Aorta (tissue), 5 donors: ENCODE data around the gene GJB1. TPM values are rescaled to one million over a fixed set of nuclear protein-coding genes. Genes with fewer than 3 reads are reported as not detected.
A peak's percentile ranks its signal among the peaks of the same experiment; 100 is the strongest.

ENCODE experiments used
- ATAC-seq: fragments of 200-7000 bp; cut with Tn5 transposase; one replicate; pipeline ENCODE4 v1.9.1; 2022; ENCODE audit warnings: moderate library complexity; ENCODE audit not compliant: low FRiP score
- DNase-seq, 2 donors: peaks; one replicate each; pipeline ENCODE4 v3.0.0-alpha.2; 2020
- H3K27ac ChIP-seq, 2 donors: one replicate each; pipeline ENCODE4 v1.5.1; 2013; ENCODE audit warnings: low read length in 2 of 2, mild to moderate bottlenecking in 2 of 2, moderate library complexity in 2 of 2, control low read depth in 1 of 2, inconsistent platforms in 1 of 2, low read depth in 1 of 2
- H3K27me3 ChIP-seq, 2 donors: one replicate each; pipeline ENCODE4 v1.6.1; 2013; ENCODE audit warnings: control low read depth in 1 of 2, low read length in 1 of 2, mild to moderate bottlenecking in 1 of 2, moderate library complexity in 1 of 2; ENCODE audit not compliant: insufficient read depth in 2 of 2, control insufficient read depth in 1 of 2
- H3K36me3 ChIP-seq, 2 donors: one replicate each; pipeline ENCODE4 v1.6.1; 2013; ENCODE audit warnings: control low read depth in 1 of 2, low read length in 1 of 2, mild to moderate bottlenecking in 1 of 2; ENCODE audit not compliant: insufficient read depth in 2 of 2, control insufficient read depth in 1 of 2
- H3K4me1 ChIP-seq, 2 donors: one replicate each; pipeline ENCODE4 v1.6.1; 2013; ENCODE audit warnings: low read length in 2 of 2, control low read depth in 1 of 2, mild to moderate bottlenecking in 1 of 2, moderate library complexity in 1 of 2; ENCODE audit not compliant: insufficient read depth in 2 of 2, control insufficient read depth in 1 of 2
- H3K4me3 ChIP-seq, 2 donors: one replicate each; pipeline ENCODE4 v1.5.1; 2013; ENCODE audit warnings: low read length in 2 of 2, control low read depth in 1 of 2, mild to moderate bottlenecking in 1 of 2
- H3K9me3 ChIP-seq: one replicate; pipeline ENCODE4 v1.6.1; 2013; ENCODE audit warnings: mild to moderate bottlenecking, low read length; ENCODE audit not compliant: control insufficient read depth
- WGBS, 2 donors: extraction: QIAGEN DNeasy Blood & Tissue Kit; methylation state at CpG; one replicate each; pipeline ENCODE4 v1.1.7; 2013; 5-methylcytosine and 5-hydroxymethylcytosine counted together
- intact Hi-C, 2 donors: fragments of 100-400 bp; cut with DNase I; formaldehyde crosslinking; loops; one replicate each; pipeline versions ENCODE4 v1.14.2 to v1.15.0; 2022
- polyA plus RNA-seq, 2 donors: library from polyadenylated mRNA; stranded (reverse); fragments of 200-250 nt; gene quantifications; one replicate each; pipeline ENCODE4 v1.2.3, GENCODE V29; 2013
- total RNA-seq, 2 donors: library from RNA; stranded (reverse); fragmentation: NEBNext Ultra II Directional; extraction: Animal tissue kit (Norgen Biotek cat#: 25700); gene quantifications; one replicate each; pipeline ENCODE4 v1.2.1, GENCODE V29; 2021
- donor health status: healthy with polysubstance abuse.
- donor health status: Bipolar disorder and iron deficiency.
- donor health status: DM: no; HTN: no; CAD: no.
- donor health status: DM: no; HTN: no; CAD: no.
- donor health status: DM: yes; HTN: yes; CAD: no.

Gene GJB1
- total and polyA plus RNA-seq, 4 donors = 2.0 TPM; not detected in 3

GRCh38 chrX:71181910-71182799, 40.9 kb upstream of the GJB1 start:
- peak overlapping the region in 1 of 2 donors; percentile 86 for H3K27ac ChIP-seq
- no peaks in the 10 kb centered on the region for H3K27me3 ChIP-seq
- H3K4me3 ChIP-seq = peak overlapping the region; percentile 21 to 69
- ATAC-seq (peak; percentile 92), DNase-seq (peak; percentile 90)
- H3K4me1 ChIP-seq = no peaks in the 10 kb centered on the region
- 1 to 28% methylated on average over 42 of the region's 42 CpGs for WGBS, 2 donors
- intact Hi-C loops = loop anchor here in 1 of 2 donors (5.0 to 10.0 kb wide), 2 partner anchors 183 to 210 kb away; partner anchors contain the start of gene TAF1
- no peaks in the 10 kb centered on the region for H3K36me3 ChIP-seq
- no peaks in the 10 kb centered on the region for H3K9me3 ChIP-seq

GRCh38 chrX:71182871-71183270, 40.2 kb upstream of the GJB1 start:
- no peaks in the 10 kb centered on the region for H3K4me1 ChIP-seq
- 23 to 24% methylated on average over 2 of the region's 2 CpGs for WGBS, 2 donors
- ATAC-seq (no peak), DNase-seq (no peak)
- peak overlapping the region in 1 of 2 donors; percentile 18 for H3K4me3 ChIP-seq
- no peaks in the 10 kb centered on the region for H3K27me3 ChIP-seq
- no peaks in the 10 kb centered on the region for H3K36me3 ChIP-seq
- H3K9me3 ChIP-seq = no peaks in the 10 kb centered on the region
- no peak overlapping the region for H3K27ac ChIP-seq
- intact Hi-C loops = loop anchor here in 1 of 2 donors (5.0 to 10.0 kb wide), 2 partner anchors 182 to 211 kb away; partner anchors contain the start of gene TAF1

GRCh38 chrX:71183341-71183740, 39.7 kb upstream of the GJB1 start:
- Histone ChIP-seq H3K9me3 (no peaks in the 10 kb centered on the region), H3K36me3 (no peaks in the 10 kb centered on the region), H3K27ac (no peak overlapping the region), H3K4me3 (no peak overlapping the region), H3K4me1 (no peaks in the 10 kb centered on the region), H3K27me3 (no peaks in the 10 kb centered on the region)
- intact Hi-C loops = loop anchor here in 1 of 2 donors (5.0 to 10.0 kb wide), 2 partner anchors 181 to 211 kb away; partner anchors contain the start of gene TAF1
- DNase-seq = no peak
- WGBS, 2 donors = 35 to 53% methylated on average over 6 of the region's 6 CpGs
- ATAC-seq = no peak

GRCh38 chrX:71184092-71184491, 38.9 kb upstream of the GJB1 start:
- H3K4me1 ChIP-seq = no peaks in the 10 kb centered on the region
- H3K36me3 ChIP-seq = no peaks in the 10 kb centered on the region
- intact Hi-C loops = loop anchor here in 1 of 2 donors (5.0 to 10.0 kb wide), 2 partner anchors 181 to 212 kb away; partner anchors contain the start of gene TAF1
- H3K27ac ChIP-seq = no peak overlapping the region
- DNase-seq (no peak), ATAC-seq (no peak)
- 35 to 48% methylated on average over 5 of the region's 5 CpGs for WGBS, 2 donors
- H3K27me3 ChIP-seq = no peaks in the 10 kb centered on the region
- H3K9me3 ChIP-seq = no peaks in the 10 kb centered on the region
- no peak overlapping the region for H3K4me3 ChIP-seq

GRCh38 chrX:71184803-71185495, 38.1 kb upstream of the GJB1 start:
- Histone ChIP-seq H3K4me1 (no peaks in the 10 kb centered on the region), H3K27me3 (no peaks in the 10 kb centered on the region), H3K36me3 (no peaks in the 10 kb centered on the region), H3K27ac (no peak overlapping the region), H3K4me3 (no peak overlapping the region), H3K9me3 (no peaks in the 10 kb centered on the region)
- 78 to 90% methylated on average over 4 of the region's 4 CpGs for WGBS, 2 donors
- intact Hi-C loops = loop anchor here in 1 of 2 donors (5.0 to 10.0 kb wide), 2 partner anchors 180 to 213 kb away; partner anchors contain the start of gene TAF1
- DNase-seq (no peak), ATAC-seq (no peak)

- H3K27ac ChIP-seq = no peak overlapping the region
- H3K27me3 ChIP-seq = no peaks in the 10 kb centered on the region
- ATAC-seq (no peak), DNase-seq (no peak)
- intact Hi-C loops = no loop called here
- no peaks in the 10 kb centered on the region for H3K4me1 ChIP-seq
- no peak overlapping the region for H3K4me3 ChIP-seq
- no peaks in the 10 kb centered on the region for H3K9me3 ChIP-seq
- no peaks in the 10 kb centered on the region for H3K36me3 ChIP-seq
Measured at GRCh38 chrX:71191248-71191647, 31.8 kb upstream of the GJB1 start.

GRCh38 chrX:71195964-71196649, 26.9 kb upstream of the GJB1 start:
- intact Hi-C loops = no loop called here
- no peaks in the 10 kb centered on the region for H3K4me1 ChIP-seq
- no peaks in the 10 kb centered on the region for H3K36me3 ChIP-seq
- no peak overlapping the region for H3K27ac ChIP-seq
- 63 to 69% methylated on average over 4 of the region's 4 CpGs for WGBS, 2 donors
- H3K4me3 ChIP-seq = no peak overlapping the region
- no peaks in the 10 kb centered on the region for H3K9me3 ChIP-seq
- H3K27me3 ChIP-seq = no peaks in the 10 kb centered on the region
- DNase-seq (no peak), ATAC-seq (no peak)

GRCh38 chrX:71198066-71198465, 25.0 kb upstream of the GJB1 start:
- Histone ChIP-seq H3K27me3 (no peaks in the 10 kb centered on the region), H3K4me1 (no peaks in the 10 kb centered on the region), H3K27ac (no peak overlapping the region), H3K9me3 (no peaks in the 10 kb centered on the region), H3K4me3 (no peak overlapping the region), H3K36me3 (no peaks in the 10 kb centered on the region)
- no peak for DNase-seq
- intact Hi-C loops = no loop called here
- WGBS, 2 donors = 62% methylated on average over 3 of the region's 3 CpGs
- no peak for ATAC-seq
